Fibroblast of skin of left quadriceps (primary cell): ENCODE results near the gene MFSD12.
"Not testable (repeated sequence)": the region's sequence is repeated elsewhere in the genome, so short reads cannot be mapped to it uniquely, and the experiment has no call there.

ENCODE experiments used
- DNase-seq, 2 experiments: peaks; one replicate each; pipeline ENCODE4 v3.0.0-alpha.2; 2013; ENCODE audit warnings: low read depth in 2 of 2

The MFSD12 gene

GRCh38 chr19:3522421-3523360 is 34.7 kb downstream of the MFSD12 start:
- no peak for DNase-seq

DNA sequence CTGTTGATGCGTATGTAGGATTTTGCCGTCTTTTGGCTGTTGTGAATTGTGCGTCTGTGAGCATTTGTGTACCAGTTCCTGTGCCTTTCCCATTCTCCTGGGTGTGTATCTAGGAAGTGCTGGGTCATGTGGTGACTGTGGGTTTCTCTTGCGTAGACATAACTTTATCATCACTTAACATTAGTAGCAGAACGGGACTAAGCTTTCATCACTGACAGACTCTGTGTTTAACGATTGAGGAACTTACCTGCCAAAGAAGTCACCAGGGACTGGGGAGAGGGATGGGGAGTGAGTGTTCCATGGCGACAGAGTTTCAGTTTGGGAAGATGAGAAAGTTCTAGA is 36.3 kb downstream of the MFSD12 start:
- no peak for DNase-seq

- DNase-seq: no peak
These were observed 37.0 kb downstream of the MFSD12 start for GRCh38 chr19:3520166-3521103.

GRCh38 chr19:3519126-3519525 is 38.3 kb downstream of the MFSD12 start:
- no peak for DNase-seq

- DNase-seq: no peak
These were observed 38.7 kb downstream of the MFSD12 start for GRCh38 chr19:3518659-3519058.

DNA sequence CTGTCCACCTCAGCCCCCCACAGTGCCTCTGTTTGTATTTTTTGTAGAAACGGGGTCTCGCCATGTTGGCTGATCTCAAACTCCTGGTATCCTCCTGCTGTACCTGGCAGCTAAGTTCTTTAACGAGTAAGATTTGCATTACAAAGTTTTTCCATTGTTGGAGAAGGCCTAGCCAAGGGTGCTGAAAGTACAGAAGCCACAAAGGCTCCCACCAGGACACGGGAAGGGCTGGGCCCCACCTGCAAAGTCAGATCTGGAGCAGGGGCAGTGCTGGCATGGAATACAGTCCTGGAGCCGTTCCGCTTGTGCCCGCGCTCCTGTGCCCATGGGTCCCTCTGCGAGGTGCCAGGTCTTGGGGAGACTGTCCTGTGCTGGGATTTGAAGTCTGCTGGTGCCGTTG is 39.1 kb downstream of the MFSD12 start:
- no peak for DNase-seq

DNA sequence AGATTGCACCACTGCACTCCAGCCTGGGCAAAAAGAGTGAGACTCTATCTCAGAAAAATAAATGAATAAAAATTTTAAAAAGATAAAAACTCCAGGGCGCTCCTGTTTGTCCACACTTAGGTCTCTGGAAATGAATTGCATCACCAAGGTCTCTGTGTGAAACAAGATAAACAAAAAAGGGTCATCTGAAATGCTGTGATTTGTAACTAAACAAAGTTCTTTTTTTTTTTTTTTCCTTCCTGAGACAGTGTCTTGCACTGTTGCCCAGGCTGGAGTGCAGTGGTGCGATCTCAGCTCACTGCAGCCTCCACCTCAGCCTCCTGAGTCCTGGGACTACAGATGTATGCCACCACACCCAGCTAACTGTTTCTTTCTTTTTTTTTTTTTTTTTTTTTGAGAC is 39.7 kb downstream of the MFSD12 start:
- DNase-seq: no peak

DNA sequence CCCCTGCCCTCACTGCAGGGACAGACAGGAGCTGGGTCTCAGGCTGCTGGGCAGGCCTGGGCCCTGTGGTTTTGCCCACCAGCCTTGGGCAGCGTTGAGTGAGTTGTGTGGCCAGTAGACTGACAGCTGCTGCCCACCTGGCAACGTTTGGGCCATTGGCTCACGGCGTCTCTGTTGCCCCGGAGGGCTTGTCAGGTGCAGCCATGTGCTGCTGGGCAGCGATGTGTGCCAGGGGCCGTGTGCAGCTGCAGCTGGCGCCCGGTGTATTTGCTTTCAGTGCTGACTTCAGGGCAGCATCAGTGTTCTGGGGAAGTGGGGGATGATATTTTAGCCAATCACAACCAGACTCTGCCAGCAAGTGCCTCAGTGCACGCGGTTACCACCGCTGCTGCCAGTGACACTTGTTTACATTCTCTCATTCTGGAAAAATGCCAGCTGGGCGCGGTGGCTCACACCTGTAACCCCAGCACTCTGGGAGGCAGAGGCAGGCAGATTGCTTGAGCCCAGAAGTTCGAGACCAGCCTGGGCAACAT is 40.6 kb downstream of the MFSD12 start:
- no peak for DNase-seq

- DNase-seq: peak; percentile 16 to 20
These were observed 41.4 kb downstream of the MFSD12 start for GRCh38 chr19:3515891-3516422.

DNA sequence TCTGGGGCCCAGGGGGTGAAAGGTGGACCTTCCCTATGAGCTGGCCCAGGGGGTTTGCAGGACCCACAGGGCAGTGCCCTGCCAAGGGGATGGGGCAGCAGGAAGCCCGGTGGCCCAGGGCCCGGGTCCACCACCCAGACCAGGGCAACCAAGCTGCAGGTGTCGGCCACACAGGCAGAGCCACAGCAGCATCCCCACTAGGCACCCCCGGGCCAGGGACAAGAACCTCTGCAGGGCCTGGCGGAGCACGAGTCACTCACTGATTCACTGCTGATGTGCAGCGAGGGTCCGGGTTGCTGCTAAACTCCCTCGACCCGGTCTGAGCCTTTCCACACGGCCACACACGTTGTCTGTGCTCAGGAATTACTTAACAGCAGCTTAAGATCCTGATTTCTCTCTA is 42.5 kb downstream of the MFSD12 start:
- no peak for DNase-seq

DNA sequence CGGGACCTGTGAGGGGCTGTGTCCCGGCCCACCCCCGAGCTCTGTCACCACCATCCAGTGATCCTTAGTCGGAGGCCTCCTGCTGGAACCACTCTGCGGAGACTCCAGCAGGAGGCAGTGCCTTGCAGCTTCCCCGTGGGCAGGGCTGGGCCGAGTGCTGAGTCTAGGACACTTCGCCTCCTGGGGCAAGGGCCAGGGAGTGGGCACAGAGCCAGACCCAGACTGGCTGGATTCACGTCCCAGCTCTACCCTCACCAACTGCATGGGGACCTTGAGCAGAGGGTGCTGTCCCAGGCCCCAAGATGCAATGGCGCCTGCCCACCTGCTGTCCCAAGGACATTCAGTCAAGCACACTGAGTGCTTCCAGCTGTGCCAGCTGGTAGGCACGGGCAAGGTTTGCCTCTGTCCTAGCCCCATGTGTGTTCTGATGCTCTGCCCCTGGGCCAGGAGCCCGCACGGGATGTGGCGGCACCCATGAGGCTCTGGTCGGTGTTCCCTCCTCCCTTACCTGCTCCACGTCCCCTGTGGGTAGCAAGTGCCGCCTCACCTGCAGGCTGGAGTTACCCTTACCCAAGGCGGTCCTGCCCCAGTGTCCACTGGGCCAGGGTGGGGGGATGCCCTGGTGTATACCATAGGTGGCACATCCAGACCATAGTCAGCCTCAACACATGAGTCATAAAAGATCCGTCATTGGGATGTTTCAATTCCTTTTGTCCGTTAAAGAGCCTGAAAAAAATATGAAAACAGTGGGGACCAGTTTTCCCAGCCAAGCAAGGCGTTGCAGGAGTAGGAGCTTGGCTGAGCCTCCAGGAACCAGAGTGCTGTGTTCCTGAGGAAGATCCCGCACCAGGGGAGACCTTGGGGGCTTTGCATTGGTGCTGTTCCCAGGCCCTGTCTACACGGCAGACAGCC is 43.9 kb downstream of the MFSD12 start:
- no peak for DNase-seq

GRCh38 chr19:3512562-3513228 is 44.7 kb downstream of the MFSD12 start:
- DNase-seq: no peak

DNA sequence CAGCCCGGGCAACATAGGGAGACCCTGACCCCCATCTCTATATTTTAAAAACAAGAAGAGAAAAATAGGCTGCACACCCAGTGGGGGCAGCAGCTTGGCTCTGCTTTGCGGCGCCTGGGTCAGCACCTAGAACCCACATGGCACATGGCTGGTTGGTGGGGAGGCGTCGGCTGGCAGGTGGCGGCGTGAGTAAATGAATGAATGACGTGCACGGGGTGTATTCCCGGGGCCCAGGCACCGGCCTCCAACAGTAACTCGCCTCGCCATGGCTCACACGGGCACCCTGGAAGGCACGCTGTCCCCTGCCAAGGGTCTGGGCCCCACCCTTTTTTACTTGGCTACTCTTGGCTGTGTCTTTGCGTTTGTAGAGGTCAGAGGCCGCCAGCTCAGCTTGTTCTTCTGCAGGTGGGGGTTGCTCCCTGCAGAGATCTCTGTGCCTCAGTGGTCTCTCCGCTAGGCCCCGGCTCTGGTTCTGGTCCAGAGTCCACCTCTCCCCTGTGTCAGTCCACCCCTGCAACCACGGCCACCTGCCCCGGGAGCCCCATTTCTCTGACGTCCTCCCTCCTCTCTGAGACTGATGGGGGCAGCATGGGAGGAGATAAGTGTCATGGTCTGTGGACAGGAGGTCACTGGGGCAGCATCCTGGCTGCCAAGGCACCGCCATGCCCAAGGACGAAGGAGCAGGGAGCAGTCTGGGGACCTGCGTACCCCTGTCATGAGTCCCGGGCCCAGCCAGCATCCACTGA is 45.7 kb downstream of the MFSD12 start:
- no peak for DNase-seq

- no peak for DNase-seq
These were observed 46.7 kb downstream of the MFSD12 start for GRCh38 chr19:3510727-3511126.

DNA sequence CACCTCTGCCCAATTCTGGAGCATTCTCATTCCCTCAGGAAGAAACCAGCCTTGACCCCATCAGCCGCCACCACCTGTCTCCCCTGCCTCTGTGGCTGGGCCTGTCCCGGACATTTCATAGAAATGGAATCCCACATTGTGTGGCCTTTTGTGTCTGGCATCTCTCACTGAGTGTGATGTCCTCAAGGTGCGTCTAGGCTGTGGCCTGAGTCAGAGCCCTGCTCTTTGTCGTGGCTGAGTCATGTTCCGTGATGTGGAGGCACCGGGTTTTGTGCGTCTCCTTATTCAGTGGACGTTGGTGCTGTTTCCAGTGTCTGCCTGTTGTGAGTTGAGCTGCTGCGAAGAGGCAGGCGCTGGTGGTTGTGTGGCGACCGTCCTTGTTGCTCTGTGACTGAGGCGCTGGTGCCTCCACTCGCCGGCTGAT is 47.8 kb downstream of the MFSD12 start:
- DNase-seq: no peak

DNA sequence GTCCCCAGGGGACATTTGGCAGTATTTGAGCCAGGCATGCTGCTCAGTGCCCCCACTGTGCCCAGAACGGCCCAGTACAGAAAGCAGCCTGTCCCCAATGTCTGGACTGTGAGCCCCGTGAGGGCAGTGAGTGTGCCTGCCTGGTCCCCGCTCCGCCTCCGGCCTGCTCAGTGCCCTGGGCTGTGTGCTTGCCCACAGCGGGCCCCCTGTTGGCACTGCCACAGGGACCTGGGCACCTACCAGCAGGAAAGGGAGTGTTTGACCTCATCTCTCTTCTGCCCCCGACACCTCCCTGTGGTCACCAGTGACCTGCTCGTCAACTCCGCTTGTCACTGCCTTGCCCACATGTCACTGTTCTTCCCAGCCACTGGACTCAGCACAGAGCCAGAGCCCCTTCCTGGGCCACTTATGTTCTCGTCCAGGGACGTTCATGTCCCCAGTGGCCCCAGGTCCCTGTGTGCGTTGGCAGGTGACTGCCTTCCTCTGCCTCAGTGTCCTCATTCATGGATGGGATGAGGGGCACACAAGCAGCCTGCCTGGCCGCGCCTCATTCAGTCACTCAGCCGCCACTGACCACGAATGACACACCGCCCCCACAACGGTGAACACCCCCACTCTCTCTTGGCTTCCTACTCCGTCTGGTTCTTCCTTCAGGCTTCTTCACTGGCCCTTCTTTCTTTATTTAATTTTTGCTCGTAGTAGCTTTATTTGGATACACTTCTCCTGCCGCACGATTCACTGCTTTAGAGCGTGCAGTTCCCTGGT is 48.4 kb downstream of the MFSD12 start:
- no peak for DNase-seq

DNA sequence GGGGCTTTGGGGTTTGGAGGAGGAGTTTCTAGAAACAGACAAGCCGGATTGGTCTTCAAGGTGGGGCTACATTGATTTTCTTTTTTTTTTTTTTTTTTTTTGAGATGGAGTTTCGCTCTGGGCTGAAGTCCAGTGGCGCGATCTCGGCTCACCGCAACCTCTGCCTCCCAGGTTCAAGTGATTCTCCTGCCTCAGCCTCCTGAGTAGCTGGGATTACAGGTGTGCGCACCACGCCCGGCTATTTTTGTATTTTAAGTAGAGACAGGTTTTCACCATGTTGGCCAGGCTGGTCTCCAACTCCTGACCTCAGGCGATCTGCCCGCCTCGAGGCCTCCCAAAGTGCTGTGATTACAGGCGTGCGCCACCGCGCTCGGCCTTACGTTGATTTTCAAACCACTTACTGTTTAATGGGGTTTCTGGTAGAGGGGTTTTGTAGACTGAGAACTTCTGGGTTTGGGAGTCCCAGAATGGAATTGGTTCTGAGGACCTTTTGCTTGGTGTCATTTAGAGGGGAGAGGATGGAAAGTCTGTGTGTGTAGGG is 49.2 kb downstream of the MFSD12 start:
- not testable (repeated sequence) for DNase-seq

DNA sequence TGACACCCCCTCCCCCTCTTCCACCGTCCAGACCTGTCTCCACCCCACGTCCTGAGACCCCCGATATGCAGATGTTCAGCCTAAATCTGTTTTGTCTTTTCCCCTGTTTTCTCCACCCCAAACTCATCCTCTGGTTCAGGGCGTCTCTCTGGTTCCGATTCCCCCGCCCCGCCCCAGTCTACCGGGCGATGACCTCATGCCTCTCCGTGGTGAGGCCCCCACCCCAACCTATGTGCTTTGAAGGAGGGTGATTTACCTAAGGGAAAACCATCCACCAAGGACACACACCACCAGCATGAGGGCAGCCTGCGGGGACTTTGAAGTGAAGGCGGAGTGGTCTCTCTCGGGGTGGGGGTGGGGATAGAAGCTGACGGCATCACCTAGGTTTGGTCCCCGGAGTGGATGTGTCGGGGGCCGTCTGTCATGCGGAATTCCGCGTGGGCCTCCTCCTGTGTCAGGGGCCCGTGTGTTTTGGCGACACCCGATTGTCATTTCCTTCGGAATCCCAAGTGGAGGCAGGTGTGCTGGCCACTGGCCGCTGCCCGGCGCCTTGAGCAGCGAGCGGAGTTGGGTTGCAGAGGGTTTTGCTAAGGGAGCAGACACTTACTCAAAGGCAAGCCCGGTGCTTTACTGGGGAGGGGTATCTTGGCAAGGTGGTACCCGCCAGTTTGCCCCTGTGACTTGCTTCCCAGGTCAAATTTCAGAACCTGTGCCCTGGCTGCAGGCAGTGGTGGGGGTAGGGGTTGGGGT is 49.8 kb downstream of the MFSD12 start:
- DNase-seq: no peak
